HEK293T (cell line): ENCODE measurements around the gene DPEP3.

Source experiments
- BHLHE40 ChIP-seq: fragments of 450-650 bp; IDR thresholded peaks from 2 replicates; pipeline ENCODE4 v1.6.1; 2016; ENCODE audit warnings: mild to moderate bottlenecking, moderate library complexity, borderline replicate concordance
- CTBP1 ChIP-seq: fragments of 450-650 bp; IDR thresholded peaks from 2 replicates; pipeline ENCODE4 v1.6.1; 2016; ENCODE audit warnings: borderline replicate concordance
- ELF4 ChIP-seq: fragments of 450-650 bp; IDR thresholded peaks from 2 replicates; pipeline ENCODE4 v1.6.1; 2017; ENCODE audit warnings: antibody characterized with exemption
- FOXA1 ChIP-seq: fragments of 450-650 bp; IDR thresholded peaks from 2 replicates; pipeline ENCODE4 v1.6.1; 2016; ENCODE audit warnings: mild to moderate bottlenecking
- HDGF ChIP-seq: fragments of 450-650 bp; IDR thresholded peaks from 2 replicates; pipeline ENCODE4 v1.6.1; 2017; ENCODE audit warnings: antibody characterized with exemption, borderline replicate concordance
- LEF1 ChIP-seq: fragments of 450-650 bp; IDR thresholded peaks from 2 replicates; pipeline ENCODE4 v1.6.1; 2017; ENCODE audit warnings: mild to moderate bottlenecking, borderline replicate concordance
- SP1 ChIP-seq: fragments of 450-650 bp; IDR thresholded peaks from 2 replicates; pipeline ENCODE4 v1.6.1; 2017
- SUZ12 ChIP-seq: fragments of 450-650 bp; IDR thresholded peaks from 2 replicates; pipeline ENCODE4 v1.6.1; 2016; ENCODE audit warnings: mild to moderate bottlenecking
- TARDBP ChIP-seq: fragments of 450-650 bp; IDR thresholded peaks from 2 replicates; pipeline ENCODE4 v1.6.1; 2016
- ZNF384 ChIP-seq: fragments of 450-650 bp; IDR thresholded peaks from 2 replicates; pipeline ENCODE4 v1.6.1; 2016

GRCh38 chr16:67988675-67989074 lies 8.4 kb upstream of the DPEP3 start:
- no peak for TF ChIP-seq TARDBP
- no peak for TF ChIP-seq BHLHE40
- TF ChIP-seq ZNF384 = no peak
- no peak for TF ChIP-seq LEF1
- TF ChIP-seq HDGF = no peak
- no peak for TF ChIP-seq FOXA1
- TF ChIP-seq SP1 = no peak
- TF ChIP-seq SUZ12 = no peak
- TF ChIP-seq CTBP1 = no peak
- TF ChIP-seq ELF4 = no peak
